ENCODE results near the gene SYNGR1. TPM values are rescaled to one million over a fixed set of nuclear protein-coding genes. Genes with fewer than 3 reads are reported as not detected.
"Not testable (repeated sequence)": the region's sequence is repeated elsewhere in the genome, so short reads cannot be mapped to it uniquely, and the experiment has no call there.

SYNGR1 gene
- polyA plus RNA-seq, 1 donor, result 11.2 TPM

DNA sequence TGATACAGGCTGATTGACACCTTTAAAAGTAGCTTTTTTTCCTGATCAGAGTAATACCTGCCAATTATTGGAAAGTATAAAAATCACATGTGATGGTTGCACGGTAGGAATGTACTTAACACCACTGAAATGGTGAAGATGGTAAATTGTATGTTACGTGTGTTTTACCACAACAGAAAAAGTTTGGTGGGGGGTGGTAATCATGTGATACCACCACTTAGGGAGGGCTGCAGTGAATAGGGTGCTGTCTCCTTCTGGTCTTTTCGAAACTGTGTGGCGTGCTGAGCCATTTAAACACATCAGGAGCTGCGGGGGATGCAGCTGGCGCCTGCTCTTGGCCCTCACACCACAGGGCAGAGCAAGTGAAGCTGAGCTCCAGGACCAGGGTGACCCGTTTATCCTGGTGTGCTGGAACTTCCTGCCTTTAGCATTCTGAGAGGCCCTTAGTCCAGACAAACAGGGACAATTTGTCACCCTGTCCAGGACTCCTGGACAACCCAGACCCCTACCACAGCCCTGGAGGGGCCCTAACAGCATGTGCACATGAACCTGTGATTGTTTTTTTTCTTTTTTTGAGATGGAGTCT is 2.6 kb downstream of the SYNGR1 start:
- H3K27me3 ChIP-seq (ENCODE audit: control insufficient read depth, insufficient read depth, low read length), result peaks cover 2% of the 10 kb centered on the region
- H3K27ac ChIP-seq (ENCODE audit: low read length), result no peak overlapping the region
- no peaks in the 10 kb centered on the region for H3K9me3 ChIP-seq (ENCODE audit: control insufficient read depth, low read depth, low read length)
- peaks cover 8% of the 10 kb centered on the region for H3K4me1 ChIP-seq (ENCODE audit: control insufficient read depth, insufficient read depth, low read length)
- no CpG with 5 or more reads among the region's 7 CpGs for WGBS (ENCODE audit: insufficient coverage, low lambda C conversion rate)
- H3K4me3 ChIP-seq (ENCODE audit: low read length), result no peak overlapping the region
- no peak for DNase-seq
- no peaks in the 10 kb centered on the region for H3K36me3 ChIP-seq (ENCODE audit: control insufficient read depth, insufficient read depth, low read length)

DNA sequence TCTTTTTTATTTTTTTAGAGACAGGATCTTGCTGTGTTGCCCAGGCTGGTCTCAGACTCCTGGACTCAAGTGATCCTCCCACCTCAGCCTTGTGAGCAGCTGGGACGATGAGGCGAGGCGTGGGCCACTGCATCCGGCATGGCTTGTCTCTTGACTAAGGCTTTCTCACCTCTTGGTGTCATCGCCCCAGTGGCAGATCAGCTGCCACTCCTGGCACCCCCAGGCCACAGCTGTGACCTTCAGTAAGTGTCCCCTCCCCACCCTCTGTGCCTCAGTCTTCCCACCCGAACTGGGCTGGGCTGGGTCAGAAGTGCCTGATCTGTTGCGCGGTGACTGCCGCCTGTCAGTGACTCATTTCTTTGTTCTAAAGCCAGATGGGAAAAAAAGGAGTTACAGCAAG is 3.6 kb downstream of the SYNGR1 start:
- no peak for DNase-seq
- H3K9me3 ChIP-seq (ENCODE audit: control insufficient read depth, low read depth, low read length), result no peaks in the 10 kb centered on the region

DNA sequence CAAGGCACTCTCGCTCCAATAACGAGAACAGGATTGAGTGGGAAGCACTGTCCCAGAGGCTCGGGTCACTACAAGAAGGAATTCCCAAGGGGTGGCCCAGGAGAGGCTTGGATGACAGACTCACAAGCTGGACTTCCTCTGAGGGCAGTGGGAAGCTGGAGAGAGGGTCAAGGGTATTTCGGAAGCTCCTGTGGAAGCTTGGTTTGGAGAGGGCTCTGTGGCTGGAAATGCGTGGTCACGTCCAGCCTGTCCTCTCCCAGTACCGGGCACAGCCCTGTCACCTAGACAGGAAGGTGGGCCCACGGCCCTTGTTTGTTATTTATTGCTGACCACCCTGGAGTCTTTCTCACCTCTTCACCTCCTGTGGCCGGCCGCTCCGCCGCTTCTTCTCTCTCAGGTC is 5.3 kb downstream of the SYNGR1 start:
- no peak for DNase-seq
- Histone ChIP-seq H3K27me3 (ENCODE audit: control insufficient read depth, insufficient read depth, low read length) (peaks cover 2% of the 10 kb centered on the region), H3K27ac (ENCODE audit: low read length) (no peak overlapping the region), H3K4me3 (ENCODE audit: low read length) (no peak overlapping the region), H3K4me1 (ENCODE audit: control insufficient read depth, insufficient read depth, low read length) (peaks cover 2% of the 10 kb centered on the region), H3K36me3 (ENCODE audit: control insufficient read depth, insufficient read depth, low read length) (no peaks in the 10 kb centered on the region), H3K9me3 (ENCODE audit: control insufficient read depth, low read depth, low read length) (no peaks in the 10 kb centered on the region)
- WGBS (ENCODE audit: insufficient coverage, low lambda C conversion rate), result no CpG with 5 or more reads among the region's 12 CpGs

More for the DNA sequence above, 3.6 kb downstream of the SYNGR1 start:
- H3K36me3 ChIP-seq (ENCODE audit: control insufficient read depth, insufficient read depth, low read length), result no peaks in the 10 kb centered on the region
- H3K4me1 ChIP-seq (ENCODE audit: control insufficient read depth, insufficient read depth, low read length), result peaks cover 8% of the 10 kb centered on the region
- no peak overlapping the region for H3K4me3 ChIP-seq (ENCODE audit: low read length)
- H3K27me3 ChIP-seq (ENCODE audit: control insufficient read depth, insufficient read depth, low read length), result peaks cover 2% of the 10 kb centered on the region
- H3K27ac ChIP-seq (ENCODE audit: low read length), result no peak overlapping the region
- WGBS (ENCODE audit: insufficient coverage, low lambda C conversion rate), result no CpG with 5 or more reads among the region's 9 CpGs

DNA sequence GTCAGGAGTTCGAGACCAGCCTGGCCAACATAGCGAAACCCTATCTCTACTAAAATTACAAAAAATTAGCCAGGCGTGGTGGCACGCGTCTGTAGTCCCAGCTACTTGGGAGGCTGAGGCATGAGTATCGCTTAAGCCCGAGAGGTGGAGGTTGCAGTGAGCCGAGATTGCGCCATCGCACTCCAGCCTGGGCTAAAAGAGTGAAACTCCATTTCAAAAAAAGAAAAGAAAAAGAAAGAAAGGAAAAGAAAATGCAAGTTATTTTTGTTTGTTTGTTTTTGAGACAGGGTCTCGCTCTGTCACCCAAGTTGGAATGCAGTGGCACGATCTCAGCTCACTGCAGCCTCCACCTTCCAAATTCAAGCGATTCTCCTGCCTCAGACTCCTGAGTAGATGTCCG is 6.0 kb downstream of the SYNGR1 start:
- not testable (repeated sequence) for DNase-seq; H3K27me3 ChIP-seq (ENCODE audit: control insufficient read depth, insufficient read depth, low read length); H3K4me3 ChIP-seq (ENCODE audit: low read length); H3K27ac ChIP-seq (ENCODE audit: low read length); H3K9me3 ChIP-seq (ENCODE audit: control insufficient read depth, low read depth, low read length); H3K36me3 ChIP-seq (ENCODE audit: control insufficient read depth, insufficient read depth, low read length); H3K4me1 ChIP-seq (ENCODE audit: control insufficient read depth, insufficient read depth, low read length)
- no CpG with 5 or more reads among the region's 14 CpGs for WGBS (ENCODE audit: insufficient coverage, low lambda C conversion rate)

DNA sequence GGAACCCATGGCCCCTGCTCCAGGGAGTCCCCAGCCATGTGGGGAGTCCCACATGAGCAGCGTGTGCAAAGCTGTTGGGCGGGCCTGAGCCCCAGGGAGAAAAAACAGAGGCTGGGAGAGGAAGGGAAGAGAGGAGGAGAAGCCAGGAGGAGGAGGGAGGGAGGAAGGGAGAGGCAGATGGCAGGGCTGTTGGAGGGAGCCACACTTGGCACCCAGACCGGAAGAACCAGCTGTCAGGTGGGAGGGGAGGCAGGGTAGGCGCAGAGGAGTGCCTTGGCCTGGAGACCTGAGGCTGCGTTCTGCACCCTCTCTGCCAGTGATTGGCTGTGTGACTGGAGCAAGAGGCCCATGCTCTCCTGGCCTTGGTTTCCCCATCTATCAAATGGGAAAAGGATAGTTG is 6.7 kb downstream of the SYNGR1 start:
- DNase-seq, result no peak
- H3K4me3 ChIP-seq (ENCODE audit: low read length), result no peak overlapping the region
- H3K27me3 ChIP-seq (ENCODE audit: control insufficient read depth, insufficient read depth, low read length), result no peaks in the 10 kb centered on the region
- no CpG with 5 or more reads among the region's 5 CpGs for WGBS (ENCODE audit: insufficient coverage, low lambda C conversion rate)
- no peaks in the 10 kb centered on the region for H3K36me3 ChIP-seq (ENCODE audit: control insufficient read depth, insufficient read depth, low read length)
- no peaks in the 10 kb centered on the region for H3K4me1 ChIP-seq (ENCODE audit: control insufficient read depth, insufficient read depth, low read length)
- no peaks in the 10 kb centered on the region for H3K9me3 ChIP-seq (ENCODE audit: control insufficient read depth, low read depth, low read length)
- H3K27ac ChIP-seq (ENCODE audit: low read length), result no peak overlapping the region

DNA sequence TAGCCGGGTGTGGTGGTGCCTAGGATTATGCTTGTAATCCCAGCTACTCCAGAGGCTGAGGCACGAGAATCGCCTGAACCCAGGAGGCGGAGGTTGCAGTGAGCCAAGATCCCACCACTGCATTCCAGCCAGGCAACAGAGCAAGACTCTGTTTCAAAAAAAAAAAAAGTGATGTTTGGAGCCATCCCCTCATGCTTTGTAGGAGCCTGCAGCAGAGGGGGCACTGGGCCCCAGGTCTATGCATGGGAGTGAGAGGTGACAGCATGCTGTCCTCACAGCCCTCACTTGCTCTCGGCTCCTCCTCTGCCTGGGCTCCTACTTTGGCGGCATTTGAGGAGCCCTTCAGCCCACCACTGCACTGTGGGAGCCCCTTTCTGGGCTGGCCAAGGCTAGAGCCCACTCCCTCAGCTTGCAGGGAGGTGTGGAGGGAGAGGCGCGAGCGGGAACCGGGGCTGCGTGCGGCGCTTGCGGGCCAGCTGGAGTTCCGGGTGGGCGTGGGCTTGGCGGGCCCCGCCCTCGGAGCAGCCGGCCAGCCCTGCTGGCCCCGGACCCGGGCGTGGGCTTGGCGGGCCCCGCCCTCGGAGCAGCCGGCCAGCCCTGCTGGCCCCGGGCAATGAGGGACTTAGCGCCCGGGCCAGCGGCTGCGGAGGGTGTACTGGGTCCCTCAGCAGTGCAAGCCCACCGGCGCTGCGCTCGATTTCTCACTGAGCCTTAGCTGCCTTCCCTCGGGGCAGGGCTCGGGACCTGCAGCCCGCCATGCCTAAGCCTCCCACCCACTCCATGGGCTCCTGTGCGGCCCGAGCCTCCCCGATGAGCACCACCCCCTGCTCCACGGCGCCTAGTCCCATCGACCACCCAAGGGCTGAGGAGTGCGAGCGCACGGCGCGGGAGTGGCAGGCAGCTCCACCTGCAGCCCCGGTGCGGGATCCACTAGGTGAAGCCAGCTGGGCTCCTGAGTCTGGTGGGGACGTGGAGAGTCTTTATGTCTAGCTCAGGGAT is 7.6 kb downstream of the SYNGR1 start:
- not testable (repeated sequence) for H3K36me3 ChIP-seq (ENCODE audit: control insufficient read depth, insufficient read depth, low read length); H3K4me3 ChIP-seq (ENCODE audit: low read length); DNase-seq; H3K4me1 ChIP-seq (ENCODE audit: control insufficient read depth, insufficient read depth, low read length); H3K27ac ChIP-seq (ENCODE audit: low read length); H3K27me3 ChIP-seq (ENCODE audit: control insufficient read depth, insufficient read depth, low read length); H3K9me3 ChIP-seq (ENCODE audit: control insufficient read depth, low read depth, low read length)
- WGBS (ENCODE audit: insufficient coverage, low lambda C conversion rate), result no CpG with 5 or more reads among the region's 53 CpGs

DNA sequence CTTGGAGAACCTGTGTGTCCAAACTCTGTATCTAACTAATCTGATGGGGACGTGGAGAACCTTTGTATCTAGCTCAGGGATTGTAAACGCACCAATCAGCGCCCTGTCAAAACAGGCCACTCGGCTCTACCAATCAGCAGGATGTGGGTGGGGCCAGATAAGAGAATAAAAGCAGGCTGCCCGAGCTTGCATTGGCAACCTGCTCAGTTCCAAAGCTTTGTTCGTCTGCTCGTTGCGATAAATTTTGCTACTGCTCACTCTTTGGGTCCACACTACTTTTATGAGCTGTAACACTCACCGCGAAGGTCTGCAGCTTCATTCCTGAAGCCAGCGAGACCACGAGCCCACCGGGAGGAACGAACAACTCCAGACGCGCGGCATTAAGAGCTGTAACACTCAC is 8.4 kb downstream of the SYNGR1 start:
- not testable (repeated sequence) for H3K27ac ChIP-seq (ENCODE audit: low read length); H3K9me3 ChIP-seq (ENCODE audit: control insufficient read depth, low read depth, low read length); H3K4me3 ChIP-seq (ENCODE audit: low read length); DNase-seq; H3K27me3 ChIP-seq (ENCODE audit: control insufficient read depth, insufficient read depth, low read length); H3K4me1 ChIP-seq (ENCODE audit: control insufficient read depth, insufficient read depth, low read length); H3K36me3 ChIP-seq (ENCODE audit: control insufficient read depth, insufficient read depth, low read length)
- no CpG with 5 or more reads among the region's 17 CpGs for WGBS (ENCODE audit: insufficient coverage, low lambda C conversion rate)

DNA sequence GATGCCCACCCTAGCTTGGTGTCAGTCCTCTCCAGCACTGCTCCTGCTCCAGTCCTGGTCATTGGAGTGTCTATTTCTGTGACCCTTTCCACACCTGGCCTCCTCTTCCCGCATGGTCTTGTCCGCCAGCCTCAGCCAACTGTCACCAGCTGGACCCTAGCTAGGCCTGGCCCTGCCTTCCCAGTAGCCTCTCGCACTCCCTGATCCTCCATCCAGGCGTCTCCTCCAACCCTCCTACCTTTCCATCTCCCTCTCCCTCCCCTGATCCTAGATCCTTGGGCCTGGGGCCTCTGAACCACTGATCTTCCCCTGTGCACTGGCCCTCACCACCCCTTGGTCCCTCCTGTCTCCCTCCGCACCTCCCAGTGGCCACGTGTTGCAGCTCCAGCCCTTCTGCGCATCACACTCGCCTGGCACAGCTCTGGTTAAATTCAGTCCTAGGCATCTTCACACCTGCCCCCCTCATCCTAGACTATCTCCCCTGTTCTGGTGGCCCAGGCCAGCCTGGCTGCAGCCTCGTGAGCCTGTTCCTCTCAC is 9.9 kb downstream of the SYNGR1 start:
- DNase-seq, result no peak
- Histone ChIP-seq H3K27me3 (ENCODE audit: control insufficient read depth, insufficient read depth, low read length) (no peaks in the 10 kb centered on the region), H3K4me3 (ENCODE audit: low read length) (no peak overlapping the region), H3K27ac (ENCODE audit: low read length) (no peak overlapping the region), H3K36me3 (ENCODE audit: control insufficient read depth, insufficient read depth, low read length) (no peaks in the 10 kb centered on the region), H3K9me3 (ENCODE audit: control insufficient read depth, low read depth, low read length) (no peaks in the 10 kb centered on the region), H3K4me1 (ENCODE audit: control insufficient read depth, insufficient read depth, low read length) (no peaks in the 10 kb centered on the region)
- WGBS (ENCODE audit: insufficient coverage, low lambda C conversion rate), result 100% methylated on average over 1 of the region's 9 CpGs

DNA sequence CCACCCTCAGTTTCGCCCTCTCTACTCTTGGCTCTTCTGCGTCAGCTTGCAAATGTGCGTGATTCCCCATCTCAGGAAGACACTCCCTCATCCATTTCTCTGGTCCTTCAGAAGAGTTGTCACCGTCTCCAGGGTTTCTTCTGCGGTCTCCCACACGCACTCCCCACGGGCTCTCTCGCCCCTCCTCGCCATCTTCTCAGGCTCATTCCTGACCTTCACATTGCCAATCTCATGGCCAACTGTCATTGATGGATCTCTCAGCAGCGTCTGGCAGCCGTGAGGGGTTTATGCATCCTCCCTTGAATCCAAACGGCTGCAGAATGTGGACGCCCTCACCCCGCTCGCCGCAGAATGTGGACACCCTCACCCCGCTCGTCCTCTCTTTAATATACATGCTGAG is 10.5 kb downstream of the SYNGR1 start:
- no peaks in the 10 kb centered on the region for H3K36me3 ChIP-seq (ENCODE audit: control insufficient read depth, insufficient read depth, low read length)
- no peaks in the 10 kb centered on the region for H3K4me1 ChIP-seq (ENCODE audit: control insufficient read depth, insufficient read depth, low read length)
- H3K27ac ChIP-seq (ENCODE audit: low read length), result no peak overlapping the region
- no peaks in the 10 kb centered on the region for H3K27me3 ChIP-seq (ENCODE audit: control insufficient read depth, insufficient read depth, low read length)
- no peak overlapping the region for H3K4me3 ChIP-seq (ENCODE audit: low read length)
- H3K9me3 ChIP-seq (ENCODE audit: control insufficient read depth, low read depth, low read length), result no peaks in the 10 kb centered on the region
- WGBS (ENCODE audit: insufficient coverage, low lambda C conversion rate), result 78% methylated on average over 6 of the region's 18 CpGs
- DNase-seq, result no peak

DNA sequence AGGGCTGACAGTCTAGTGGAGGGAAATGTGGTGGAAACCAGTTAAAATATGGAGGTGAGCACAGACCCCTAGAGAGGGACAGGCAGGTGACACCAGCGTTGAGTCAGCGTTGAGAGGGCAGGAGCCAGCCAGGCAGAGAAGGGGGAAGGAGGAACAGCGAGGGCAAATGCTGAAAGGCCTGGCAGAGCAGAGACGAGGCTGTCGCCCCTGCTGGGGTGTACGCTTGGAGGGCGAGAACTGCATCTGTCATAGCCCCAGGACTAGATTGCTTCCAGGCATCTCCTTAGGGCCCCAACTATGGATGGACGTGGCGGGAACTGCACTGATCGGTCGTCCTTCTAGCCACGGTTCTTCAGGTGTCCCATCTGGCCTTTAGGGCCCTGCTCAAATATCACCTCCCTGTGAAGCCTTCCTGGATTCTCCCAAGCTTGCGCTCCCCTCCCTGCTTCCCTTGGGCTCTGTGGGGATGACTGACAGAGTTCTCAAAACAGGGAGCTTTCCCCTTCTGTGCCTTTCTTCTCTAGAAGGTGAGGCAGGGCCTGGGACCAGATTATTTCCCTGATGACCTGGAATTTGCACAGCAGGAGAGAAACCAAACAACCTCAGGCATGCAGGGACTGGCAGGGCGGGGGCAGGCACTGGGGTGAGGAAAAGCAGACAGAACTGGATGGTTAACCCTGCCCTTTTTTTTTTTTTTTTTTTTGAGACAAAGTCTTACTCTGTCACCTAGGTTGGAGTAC is 11.1 kb downstream of the SYNGR1 start:
- DNase-seq, result no peak

More for the DNA sequence above, 11.1 kb downstream of the SYNGR1 start:
- Histone ChIP-seq H3K4me1 (ENCODE audit: control insufficient read depth, insufficient read depth, low read length) (no peaks in the 10 kb centered on the region), H3K36me3 (ENCODE audit: control insufficient read depth, insufficient read depth, low read length) (no peaks in the 10 kb centered on the region), H3K9me3 (ENCODE audit: control insufficient read depth, low read depth, low read length) (no peaks in the 10 kb centered on the region), H3K27ac (ENCODE audit: low read length) (no peak overlapping the region), H3K27me3 (ENCODE audit: control insufficient read depth, insufficient read depth, low read length) (no peaks in the 10 kb centered on the region), H3K4me3 (ENCODE audit: low read length) (no peak overlapping the region)
- no CpG with 5 or more reads among the region's 14 CpGs for WGBS (ENCODE audit: insufficient coverage, low lambda C conversion rate)
